ENCODE data around the gene MBLAC2.

Gene MBLAC2

GRCh38 chr5:90474235-90475107 lies at the start of gene MBLAC2, which contains the start of gene POLR3G:
Gene MBLAC2, minus strand, starts transcription at chr5:90474771. Its CDS starts 479 bp downstream, at chr5:90474292.
Gene POLR3G, plus strand, starts transcription at chr5:90474864. Its CDS starts 10,704 bp downstream, at chr5:90485568.
- peak; percentile 88 to 91 for DNase-seq (ENCODE audit: low read depth in 2 of 2)

- no peak for DNase-seq (ENCODE audit: low read depth in 2 of 2)
Measured at GRCh38 chr5:90519081-90519480, 44.5 kb upstream of the MBLAC2 start.

GRCh38 chr5:90518661-90519060 lies 44.1 kb upstream of the MBLAC2 start:
- no peak for DNase-seq (ENCODE audit: low read depth in 2 of 2)

GRCh38 chr5:90514520-90514919 lies 39.9 kb upstream of the MBLAC2 start:
- no peak for DNase-seq (ENCODE audit: low read depth in 2 of 2)

GRCh38 chr5:90510438-90510837 lies 35.9 kb upstream of the MBLAC2 start:
- DNase-seq (ENCODE audit: low read depth in 2 of 2): no peak

GRCh38 chr5:90506221-90506620 lies 31.6 kb upstream of the MBLAC2 start:
- no peak for DNase-seq (ENCODE audit: low read depth in 2 of 2)

GRCh38 chr5:90504743-90505142 lies 30.2 kb upstream of the MBLAC2 start:
- no peak for DNase-seq (ENCODE audit: low read depth in 2 of 2)

GRCh38 chr5:90503596-90503995 lies 29.0 kb upstream of the MBLAC2 start:
- no peak for DNase-seq (ENCODE audit: low read depth in 2 of 2)

- DNase-seq (ENCODE audit: low read depth in 2 of 2): no peak
Measured at GRCh38 chr5:90495146-90495545, 20.6 kb upstream of the MBLAC2 start.

GRCh38 chr5:90494043-90494442 lies 19.5 kb upstream of the MBLAC2 start:
- DNase-seq (ENCODE audit: low read depth in 2 of 2): no peak

GRCh38 chr5:90488791-90489190 lies 14.2 kb upstream of the MBLAC2 start:
- DNase-seq (ENCODE audit: low read depth in 2 of 2): no peak

GRCh38 chr5:90484540-90484939 lies 10.0 kb upstream of the MBLAC2 start:
- no peak for DNase-seq (ENCODE audit: low read depth in 2 of 2)

GRCh38 chr5:90483206-90483605 lies 8.6 kb upstream of the MBLAC2 start:
- DNase-seq (ENCODE audit: low read depth in 2 of 2): no peak

- no peak for DNase-seq (ENCODE audit: low read depth in 2 of 2)
Measured at GRCh38 chr5:90480699-90481098, 6.1 kb upstream of the MBLAC2 start.

- no peak for DNase-seq (ENCODE audit: low read depth in 2 of 2)
Measured at GRCh38 chr5:90479611-90480385, 5.2 kb upstream of the MBLAC2 start.

- no peak for DNase-seq (ENCODE audit: low read depth in 2 of 2)
Measured at GRCh38 chr5:90477621-90478215, 3.1 kb upstream of the MBLAC2 start.

- DNase-seq (ENCODE audit: low read depth in 2 of 2): no peak
Measured at GRCh38 chr5:90477073-90477472, 2.5 kb upstream of the MBLAC2 start.

- DNase-seq (ENCODE audit: low read depth in 2 of 2): no peak
Measured at GRCh38 chr5:90476391-90476790, 1.8 kb upstream of the MBLAC2 start.

GRCh38 chr5:90475436-90475980 lies 937 bp upstream of the MBLAC2 start:
- DNase-seq (ENCODE audit: low read depth in 2 of 2): no peak

GRCh38 chr5:90473396-90474234 lies 956 bp downstream of the MBLAC2 start:
- peak in 1 of 2 donors; percentile 26 for DNase-seq (ENCODE audit: low read depth in 2 of 2)

GRCh38 chr5:90472783-90473395 lies 1.7 kb downstream of the MBLAC2 start:
- DNase-seq (ENCODE audit: low read depth in 2 of 2): no peak

Data from stimulated activated CD8-positive, alpha-beta memory T cell treated with anti-CD3 and anti-CD28 coated beads, Interleukin-2, amount 100 ng/mL, for 48 hours (primary cell).